BLaER1 treated with 17β-estradiol and CSF1 and Interleukin-3, amounts not matched to agents 10 nM and 100 nM (cell line): Measurements from ENCODE around the gene ATP5PD.
"Not testable (repeated sequence)": the region's sequence is repeated elsewhere in the genome, so short reads cannot be mapped to it uniquely, and the experiment has no call there.

Experiments used
- H3K27ac ChIP-seq, 11 experiments: shearing (Covaris generic); formaldehyde crosslinking; 2 replicates each; pipeline ENCODE4 v1.8.1; 2022
- H3K27me3 ChIP-seq, 11 experiments: shearing (Covaris generic); formaldehyde crosslinking; 2 replicates each; pipeline ENCODE4 v1.8.1; 2022
- H3K36me3 ChIP-seq, 11 experiments: shearing (Covaris generic); formaldehyde crosslinking; 2 replicates each; pipeline ENCODE4 v1.8.1; 2022
- H3K4me1 ChIP-seq, 10 experiments: shearing (Covaris generic); formaldehyde crosslinking; 2 replicates each; pipeline ENCODE4 v1.8.1; 2022
- H3K4me2 ChIP-seq, 11 experiments: shearing (Covaris generic); formaldehyde crosslinking; 2 replicates each; pipeline ENCODE4 v1.8.1; 2022
- H3K4me3 ChIP-seq, 10 experiments: shearing (Covaris generic); formaldehyde crosslinking; 2 replicates each; pipeline ENCODE4 v1.8.1; 2022
- H3K9ac ChIP-seq, 11 experiments: shearing (Covaris generic); formaldehyde crosslinking; 2 replicates each; pipeline ENCODE4 v1.8.1; 2022
- H3K9me3 ChIP-seq, 11 experiments: shearing (Covaris generic); formaldehyde crosslinking; replicated peaks in 1 of 11; 2 replicates each; pipeline ENCODE4 v1.8.1; 2022
- H4K20me1 ChIP-seq, 11 experiments: shearing (Covaris generic); formaldehyde crosslinking; 2 replicates each; pipeline ENCODE4 v1.8.1; 2022
- Cebpa-rat ChIP-seq, 11 experiments: shearing (Covaris generic); IDR thresholded peaks; 2 replicates each; pipeline ENCODE4 v1.8.1; 2022

Gene ATP5PD

GRCh38 chr17:75030161-75030560, 16.6 kb downstream of the ATP5PD start:
- H3K27ac ChIP-seq = no peak overlapping the region
- peaks cover 0 to 4% (median 0%) of the 10 kb centered on the region in 11 experiments; a peak in 1 of 22 replicates for H3K36me3 ChIP-seq
- peak overlapping the region in 1 of 10 experiments; percentile 1; a peak in 1 of 20 replicates for H3K4me3 ChIP-seq
- peaks cover 27 to 47% (median 37%) of the 10 kb centered on the region in 10 experiments for H3K4me1 ChIP-seq
- H3K4me2 ChIP-seq = no peak overlapping the region
- peaks cover 0 to 5% (median 0%) of the 10 kb centered on the region in 11 experiments; a peak in 1 of 22 replicates for H4K20me1 ChIP-seq
- H3K27me3 ChIP-seq = peaks cover 4 to 34% (median 29%) of the 10 kb centered on the region in 11 experiments; a peak in 21 of 22 replicates
- peaks cover 53 to 67% (median 59%) of the 10 kb centered on the region in 11 experiments for H3K9me3 ChIP-seq
- H3K9ac ChIP-seq = no peak overlapping the region
- TF ChIP-seq Cebpa-rat (IDR thresholded peaks at IDR 0.05) = no peak

GRCh38 chr17:75026650-75027049, 20.1 kb downstream of the ATP5PD start:
- H3K27me3 ChIP-seq, H3K27ac ChIP-seq, H4K20me1 ChIP-seq, H3K9ac ChIP-seq: not testable (repeated sequence)
- peaks cover 12 to 30% (median 22%) of the 10 kb centered on the region in 11 experiments for H3K36me3 ChIP-seq
- peaks cover 20 to 30% (median 24%) of the 10 kb centered on the region in 10 experiments for H3K4me1 ChIP-seq
- H3K9me3 ChIP-seq = peaks cover 67 to 99% (median 84%) of the 10 kb centered on the region in 11 experiments
- peak overlapping the region in 1 of 10 experiments; percentile 39; a peak in 3 of 20 replicates for H3K4me3 ChIP-seq
- peak overlapping the region in 5 of 11 experiments; percentile 40 to 77 (median 70); a peak in 4 of 22 replicates for H3K4me2 ChIP-seq

- Histone ChIP-seq H3K4me3 (peak overlapping the region in 5 of 10 experiments; percentile 12 to 39 (median 16); a peak in 5 of 20 replicates), H3K36me3 (peaks cover 25 to 43% (median 35%) of the 10 kb centered on the region in 11 experiments), H3K4me1 (peaks cover 20 to 30% (median 24%) of the 10 kb centered on the region in 10 experiments), H3K4me2 (peak overlapping the region; percentile 61 to 81 (median 75)), H3K9me3 (peaks cover 55 to 86% (median 72%) of the 10 kb centered on the region in 11 experiments), H3K27ac (peak overlapping the region in 8 of 11 experiments; percentile 32 to 58 (median 46); a peak in 16 of 22 replicates)
- not testable (repeated sequence) for H3K27me3 ChIP-seq, H3K9ac ChIP-seq, H4K20me1 ChIP-seq
These were observed 21.4 kb downstream of the ATP5PD start for GRCh38 chr17:75025398-75025734.

- Histone ChIP-seq H3K9me3 (peaks cover 50 to 81% (median 67%) of the 10 kb centered on the region in 11 experiments), H4K20me1 (no peaks in the 10 kb centered on the region), H3K27ac (peak overlapping the region in 6 of 11 experiments; percentile 9 to 51 (median 43); a peak in 9 of 22 replicates), H3K36me3 (peaks cover 30 to 48% (median 40%) of the 10 kb centered on the region in 11 experiments), H3K4me2 (peak overlapping the region; percentile 61 to 81 (median 75)), H3K4me1 (peaks cover 20 to 30% (median 24%) of the 10 kb centered on the region in 10 experiments), H3K4me3 (peak overlapping the region in 6 of 10 experiments; percentile 12 to 39 (median 19); a peak in 6 of 20 replicates), H3K9ac (no peak overlapping the region), H3K27me3 (no peaks in the 10 kb centered on the region)
- TF ChIP-seq Cebpa-rat (IDR thresholded peaks at IDR 0.05) = no peak
These were observed 21.9 kb downstream of the ATP5PD start for GRCh38 chr17:75024686-75025397.

- no peak for TF ChIP-seq Cebpa-rat (IDR thresholded peaks at IDR 0.05)
- peaks cover 8 to 18% (median 15%) of the 10 kb centered on the region in 10 experiments for H3K4me1 ChIP-seq
- H3K4me2 ChIP-seq = no peak overlapping the region
- peaks cover 44 to 89% (median 73%) of the 10 kb centered on the region in 11 experiments for H3K36me3 ChIP-seq
- no peak overlapping the region for H3K27ac ChIP-seq
- H4K20me1 ChIP-seq = peaks cover 0 to 11% (median 0%) of the 10 kb centered on the region in 11 experiments; a peak in 6 of 22 replicates
- H3K27me3 ChIP-seq = no peaks in the 10 kb centered on the region
- H3K9ac ChIP-seq = no peak overlapping the region
- no peak overlapping the region for H3K4me3 ChIP-seq
- peaks cover 15 to 38% (median 26%) of the 10 kb centered on the region in 11 experiments for H3K9me3 ChIP-seq
These were observed 26.2 kb downstream of the ATP5PD start for GRCh38 chr17:75020331-75021110.

- Histone ChIP-seq H3K4me1 (peaks cover under 1 to 12% (median 7%) of the 10 kb centered on the region in 10 experiments; a peak in 19 of 20 replicates), H4K20me1 (peaks cover 0 to 11% (median 0%) of the 10 kb centered on the region in 11 experiments; a peak in 6 of 22 replicates), H3K36me3 (peaks cover 44 to 94% (median 75%) of the 10 kb centered on the region in 11 experiments)
These were observed 27.1 kb downstream of the ATP5PD start for GRCh38 chr17:75019710-75020109.

GRCh38 chr17:75019146-75019545, 27.6 kb downstream of the ATP5PD start:
- Histone ChIP-seq H4K20me1 (peaks cover 0 to 11% (median 0%) of the 10 kb centered on the region in 11 experiments; a peak in 6 of 22 replicates), H3K4me3 (no peak overlapping the region), H3K9ac (no peak overlapping the region; a peak in 1 of 22 replicates), H3K9me3 (peaks cover 2 to 24% (median 15%) of the 10 kb centered on the region in 11 experiments; a peak in 21 of 22 replicates), H3K27ac (no peak overlapping the region), H3K4me2 (no peak overlapping the region), H3K27me3 (no peaks in the 10 kb centered on the region), H3K4me1 (peaks cover 0 to 10% (median 7%) of the 10 kb centered on the region in 10 experiments; a peak in 17 of 20 replicates), H3K36me3 (peaks cover 42 to 92% (median 74%) of the 10 kb centered on the region in 11 experiments)
- TF ChIP-seq Cebpa-rat (IDR thresholded peaks at IDR 0.05) = no peak

More at GRCh38 chr17:75019710-75020109, 27.1 kb downstream of the ATP5PD start:
- TF ChIP-seq Cebpa-rat (IDR thresholded peaks at IDR 0.05) = no peak
- Histone ChIP-seq H3K4me3 (no peak overlapping the region), H3K9me3 (peaks cover 7 to 29% (median 21%) of the 10 kb centered on the region in 11 experiments), H3K9ac (no peak overlapping the region), H3K27me3 (no peaks in the 10 kb centered on the region), H3K27ac (no peak overlapping the region), H3K4me2 (no peak overlapping the region)

- no peaks in the 10 kb centered on the region for H3K9me3 ChIP-seq
- peak overlapping the region; percentile 79 to 89 (median 86) for H3K9ac ChIP-seq
- H3K36me3 ChIP-seq = peaks cover 0 to 32% (median 22%) of the 10 kb centered on the region in 11 experiments; a peak in 19 of 22 replicates
- no peaks in the 10 kb centered on the region for H3K27me3 ChIP-seq
- peaks cover 18 to 36% (median 32%) of the 10 kb centered on the region in 10 experiments for H3K4me1 ChIP-seq
- no peak for TF ChIP-seq Cebpa-rat (IDR thresholded peaks at IDR 0.05)
- H3K4me2 ChIP-seq = peak overlapping the region; percentile 76 to 99 (median 88)
- peaks cover 0 to 6% (median 0%) of the 10 kb centered on the region in 11 experiments; a peak in 3 of 22 replicates for H4K20me1 ChIP-seq
- peak overlapping the region; percentile 76 to 94 (median 79) for H3K4me3 ChIP-seq
- peak overlapping the region; percentile 49 to 88 (median 84); a peak in 21 of 22 replicates for H3K27ac ChIP-seq
These were observed 33.6 kb downstream of the ATP5PD start for GRCh38 chr17:75013092-75013559.
